Keratinocyte (primary cell): ENCODE measurements around the gene SERPINE2. TPM values are rescaled to one million over a fixed set of nuclear protein-coding genes. Genes with fewer than 3 reads are reported as not detected.
A peak's percentile ranks its signal among the peaks of the same experiment; 100 is the strongest.

Experiments used
- DNase-seq: peaks from one replicate; pipeline ENCODE4 v3.0.0-alpha.2; 2011; ENCODE audit warnings: low read depth, missing footprints, low spot score
- FAIRE-seq: peaks from 2 replicates; lab custom pipeline; 2011; peaks lifted over from hg19 to GRCh38; lab: Jason Lieb, UNC
- H2AFZ ChIP-seq: 2 replicates; pipeline ENCODE4 v1.6.0; 2012; ENCODE audit warnings: low read length, control low read depth, inconsistent platforms; ENCODE audit not compliant: control insufficient read depth
- H3K27ac ChIP-seq: 2 replicates; pipeline ENCODE4 v1.5.1; 2011; ENCODE audit warnings: low read length; ENCODE audit not compliant: control insufficient read depth, insufficient read depth
- H3K27me3 ChIP-seq: 3 replicates; pipeline ENCODE4 v1.6.0; 2011; ENCODE audit warnings: low read length; ENCODE audit not compliant: control insufficient read depth, insufficient read depth; ENCODE audit errors: extremely low read depth
- H3K36me3 ChIP-seq, 2 experiments: 2 replicates in 1 of 2; 3 replicates in 1 of 2; pipeline ENCODE4 v1.5.1; 2011; ENCODE audit warnings: low read length in 2 of 2, mild to moderate bottlenecking in 1 of 2; ENCODE audit not compliant: control insufficient read depth in 2 of 2, insufficient read depth in 2 of 2; ENCODE audit errors: extremely low read depth in 1 of 2
- H3K4me1 ChIP-seq: 3 replicates; pipeline ENCODE4 v1.5.1; 2011; ENCODE audit warnings: low read length; ENCODE audit not compliant: control insufficient read depth, insufficient read depth; ENCODE audit errors: extremely low read depth
- H3K4me2 ChIP-seq: 3 replicates; pipeline ENCODE4 v1.6.0; 2011; ENCODE audit warnings: low read depth, low read length; ENCODE audit not compliant: control insufficient read depth, insufficient read depth; ENCODE audit errors: extremely low read depth
- H3K4me3 ChIP-seq, 3 experiments: fragments of 200-600 bp in 1 of 3; sonication (generic) in 1 of 3; 2 replicates in 2 of 3; 3 replicates in 1 of 3; pipeline ENCODE4 v1.5.1; 2011 to 2016; ENCODE audit warnings: low read length in 3 of 3, mild to moderate bottlenecking in 3 of 3, control low read depth in 2 of 3, inconsistent platforms in 1 of 3, low read depth in 1 of 3, mixed read lengths in 1 of 3, mixed run types in 1 of 3, moderate library complexity in 1 of 3; ENCODE audit not compliant: control insufficient read depth in 2 of 3, insufficient read depth in 2 of 3; ENCODE audit errors: extremely low read depth in 1 of 3
- H3K79me2 ChIP-seq: 2 replicates; pipeline ENCODE4 v1.6.0; 2012; ENCODE audit warnings: low read length; ENCODE audit not compliant: control insufficient read depth, insufficient read depth
- H3K9ac ChIP-seq: 3 replicates; pipeline ENCODE4 v1.6.0; 2011; ENCODE audit warnings: low read length; ENCODE audit not compliant: control insufficient read depth, insufficient read depth; ENCODE audit errors: extremely low read depth
- H3K9me1 ChIP-seq: 3 replicates; pipeline ENCODE4 v1.6.0; 2011; ENCODE audit warnings: low read length; ENCODE audit not compliant: control insufficient read depth, insufficient read depth; ENCODE audit errors: extremely low read depth
- H3K9me3 ChIP-seq: 2 replicates; pipeline ENCODE4 v1.5.1; 2012; ENCODE audit warnings: low read depth, low read length; ENCODE audit not compliant: control insufficient read depth
- H4K20me1 ChIP-seq: 3 replicates; pipeline ENCODE4 v1.6.0; 2011; ENCODE audit warnings: low read length; ENCODE audit not compliant: control insufficient read depth, insufficient read depth; ENCODE audit errors: extremely low read depth
- EZH2 ChIP-seq: IDR thresholded peaks from one replicate; pipeline ENCODE4 v1.6.1; 2012; ENCODE audit warnings: inconsistent platforms, mild to moderate bottlenecking, low read length, moderate library complexity
- dilution Hi-C: fragments of 300-500 bp; cut with MboI; formaldehyde crosslinking; loops from one replicate; pipeline ENCODE4 v1.7.0; 2020; ENCODE audit warnings: low sequenced_read_pairs; ENCODE audit not compliant: extremely low pct_ligation_motif_present
- polyA plus RNA-seq, 5 experiments: library from polyadenylated mRNA; depleted of rRNA in 3 of 5; stranded (reverse) in 3 of 5; stranded (forward) in 1 of 5; unstranded in 1 of 5; fragments of >200 nt; gene quantifications; 1 replicate in 1 of 5; 2 replicates in 3 of 5; 3 replicates in 1 of 5; pipeline versions ENCODE4 v1.2.1 to v1.2.3, GENCODE V29; 2011 to 2012; ENCODE audit warnings: missing spikeins in 2 of 5, low read depth in 1 of 5, low replicate concordance in 1 of 5
- TF ChIP-seq, protein P1 (sequence below), 3 experiments: IDR thresholded peaks in 1 of 3; conservative IDR thresholded peaks in 1 of 3; optimal IDR thresholded peaks in 1 of 3; 2 replicates in 2 of 3; 3 replicates in 1 of 3; pipeline versions ENCODE3 to v1.5.1; 2011; ENCODE audit warnings: low read length in 3 of 3, mild to moderate bottlenecking in 3 of 3, moderate library complexity in 2 of 3, control low read depth in 1 of 3, inconsistent platforms in 1 of 3; ENCODE audit not compliant: insufficient read depth in 2 of 3; ENCODE audit errors: extremely low read depth in 1 of 3

The SERPINE2 gene
- polyA plus RNA-seq, 1 donor (not counting 4 experiments of a cell fraction or from before 2014, with no cell fraction given): 306 TPM

GRCh38 chr2:223996391-223996790 lies 42.7 kb downstream of the SERPINE2 start:
- TF ChIP-seq EZH2: no peak
- TF ChIP-seq, protein P1, sequence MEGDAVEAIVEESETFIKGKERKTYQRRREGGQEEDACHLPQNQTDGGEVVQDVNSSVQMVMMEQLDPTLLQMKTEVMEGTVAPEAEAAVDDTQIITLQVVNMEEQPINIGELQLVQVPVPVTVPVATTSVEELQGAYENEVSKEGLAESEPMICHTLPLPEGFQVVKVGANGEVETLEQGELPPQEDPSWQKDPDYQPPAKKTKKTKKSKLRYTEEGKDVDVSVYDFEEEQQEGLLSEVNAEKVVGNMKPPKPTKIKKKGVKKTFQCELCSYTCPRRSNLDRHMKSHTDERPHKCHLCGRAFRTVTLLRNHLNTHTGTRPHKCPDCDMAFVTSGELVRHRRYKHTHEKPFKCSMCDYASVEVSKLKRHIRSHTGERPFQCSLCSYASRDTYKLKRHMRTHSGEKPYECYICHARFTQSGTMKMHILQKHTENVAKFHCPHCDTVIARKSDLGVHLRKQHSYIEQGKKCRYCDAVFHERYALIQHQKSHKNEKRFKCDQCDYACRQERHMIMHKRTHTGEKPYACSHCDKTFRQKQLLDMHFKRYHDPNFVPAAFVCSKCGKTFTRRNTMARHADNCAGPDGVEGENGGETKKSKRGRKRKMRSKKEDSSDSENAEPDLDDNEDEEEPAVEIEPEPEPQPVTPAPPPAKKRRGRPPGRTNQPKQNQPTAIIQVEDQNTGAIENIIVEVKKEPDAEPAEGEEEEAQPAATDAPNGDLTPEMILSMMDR (optimal IDR thresholded peaks at IDR 0.05 in 1 of 3, IDR thresholded peaks at IDR 0.05 in 1 of 3, conservative IDR thresholded peaks at IDR 0.05 in 1 of 3; ENCODE audit: extremely low read depth in 1 of 3, insufficient read depth in 2 of 3, low read length in 3 of 3): no peak
- H3K36me3 ChIP-seq: peaks cover 44 to 70% of the 10 kb centered on the region in 2 experiments

GRCh38 chr2:223995569-223995968 lies 43.5 kb downstream of the SERPINE2 start:
- H4K20me1 ChIP-seq: no peaks in the 10 kb centered on the region
- H3K79me2 ChIP-seq: no peaks in the 10 kb centered on the region
- H3K27me3 ChIP-seq: no peaks in the 10 kb centered on the region
- peak; percentile 60 for DNase-seq
- dilution Hi-C loops: loop anchor here (25.0 kb wide), 1 partner anchor 292 kb away; no protein-coding TSS in a partner anchor
- no peak overlapping the region for H3K4me3 ChIP-seq
- no peaks in the 10 kb centered on the region for H3K9me3 ChIP-seq
- H3K9ac ChIP-seq: peak overlapping the region; percentile 43
- H3K9me1 ChIP-seq: no peaks in the 10 kb centered on the region
- peaks cover 12% of the 10 kb centered on the region for H3K4me1 ChIP-seq
- H3K36me3 ChIP-seq: peaks cover 38 to 67% of the 10 kb centered on the region in 2 experiments
- TF ChIP-seq EZH2: no peak
- TF ChIP-seq, protein P1 (optimal IDR thresholded peaks at IDR 0.05 in 1 of 3, IDR thresholded peaks at IDR 0.05 in 1 of 3, conservative IDR thresholded peaks at IDR 0.05 in 1 of 3; ENCODE audit: extremely low read depth in 1 of 3, insufficient read depth in 2 of 3, low read length in 3 of 3): no peak
- H3K4me2 ChIP-seq: no peak overlapping the region
- no peak overlapping the region for H2AFZ ChIP-seq
- peak; percentile 90 for FAIRE-seq
- peak overlapping the region; percentile 90 for H3K27ac ChIP-seq

More at GRCh38 chr2:223996391-223996790, 42.7 kb downstream of the SERPINE2 start:
- no peak overlapping the region for H3K4me3 ChIP-seq
- no peaks in the 10 kb centered on the region for H3K9me3 ChIP-seq
- H3K9ac ChIP-seq: no peak overlapping the region
- H3K4me1 ChIP-seq: peaks cover 12% of the 10 kb centered on the region
- H2AFZ ChIP-seq: no peak overlapping the region
- no peak overlapping the region for H3K4me2 ChIP-seq
- FAIRE-seq (no peak), DNase-seq (no peak)
- H3K27ac ChIP-seq: peak overlapping the region; percentile 90
- dilution Hi-C loops: loop anchor here (25.0 kb wide), 1 partner anchor 291 kb away; no protein-coding TSS in a partner anchor
- no peaks in the 10 kb centered on the region for H4K20me1 ChIP-seq
- no peaks in the 10 kb centered on the region for H3K9me1 ChIP-seq
- H3K27me3 ChIP-seq: no peaks in the 10 kb centered on the region
- H3K79me2 ChIP-seq: no peaks in the 10 kb centered on the region
